ENCODE data around the gene UGT1A8. TPM values are rescaled to one million over a fixed set of nuclear protein-coding genes. Genes with fewer than 3 reads are reported as not detected.

UGT1A8 gene
- total RNA-seq, 2 experiments from 2014 or later = not detected

DNA sequence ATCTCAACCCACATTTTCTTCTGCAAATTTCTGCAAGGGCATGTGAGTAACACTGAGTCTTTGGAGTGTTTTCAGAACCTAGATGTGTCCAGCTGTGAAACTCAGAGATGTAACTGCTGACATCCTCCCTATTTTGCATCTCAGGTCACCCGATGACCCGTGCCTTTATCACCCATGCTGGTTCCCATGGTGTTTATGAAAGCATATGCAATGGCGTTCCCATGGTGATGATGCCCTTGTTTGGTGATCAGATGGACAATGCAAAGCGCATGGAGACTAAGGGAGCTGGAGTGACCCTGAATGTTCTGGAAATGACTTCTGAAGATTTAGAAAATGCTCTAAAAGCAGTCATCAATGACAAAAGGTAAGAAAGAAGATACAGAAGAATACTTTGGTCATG, 150.6 kb downstream of the UGT1A8 start:
- Histone ChIP-seq H3K9me3 (ENCODE audit: control insufficient read depth in 1 of 2, insufficient read depth in 1 of 2, low read length in 2 of 2) (peaks cover 0 to 5% of the 10 kb centered on the region in 2 experiments), H3K4me1 (ENCODE audit: insufficient read depth, low read length) (no peaks in the 10 kb centered on the region), H3K36me3 (ENCODE audit: insufficient read depth, low read length) (no peaks in the 10 kb centered on the region), H3K27ac (ENCODE audit: low read depth in 1 of 2, low read length in 2 of 2) (no peak overlapping the region), H3K27me3 (ENCODE audit: control insufficient read depth in 1 of 2, insufficient read depth in 2 of 2, low read length in 2 of 2) (peaks cover 3 to 6% of the 10 kb centered on the region in 2 experiments), H3K4me3 (ENCODE audit: low read length) (no peak overlapping the region)
- H3K36me3 Mint-ChIP-seq (ENCODE audit: low read depth) = no peaks in the 10 kb centered on the region
- POLR2A ChIA-PET = no interaction called here
- no peaks in the 10 kb centered on the region for H3K4me1 Mint-ChIP-seq (ENCODE audit: low read depth)
- H3K27ac Mint-ChIP-seq = no peak overlapping the region
- intact Hi-C loops (cut with DNase I, micrococcal nuclease) = no loop called here
- no peak overlapping the region for H3K4me3 Mint-ChIP-seq
- ATAC-seq (ENCODE audit: poor library complexity) = no peak
- CTCF ChIA-PET = no interaction called here
- TF ChIP-seq, protein P1, sequence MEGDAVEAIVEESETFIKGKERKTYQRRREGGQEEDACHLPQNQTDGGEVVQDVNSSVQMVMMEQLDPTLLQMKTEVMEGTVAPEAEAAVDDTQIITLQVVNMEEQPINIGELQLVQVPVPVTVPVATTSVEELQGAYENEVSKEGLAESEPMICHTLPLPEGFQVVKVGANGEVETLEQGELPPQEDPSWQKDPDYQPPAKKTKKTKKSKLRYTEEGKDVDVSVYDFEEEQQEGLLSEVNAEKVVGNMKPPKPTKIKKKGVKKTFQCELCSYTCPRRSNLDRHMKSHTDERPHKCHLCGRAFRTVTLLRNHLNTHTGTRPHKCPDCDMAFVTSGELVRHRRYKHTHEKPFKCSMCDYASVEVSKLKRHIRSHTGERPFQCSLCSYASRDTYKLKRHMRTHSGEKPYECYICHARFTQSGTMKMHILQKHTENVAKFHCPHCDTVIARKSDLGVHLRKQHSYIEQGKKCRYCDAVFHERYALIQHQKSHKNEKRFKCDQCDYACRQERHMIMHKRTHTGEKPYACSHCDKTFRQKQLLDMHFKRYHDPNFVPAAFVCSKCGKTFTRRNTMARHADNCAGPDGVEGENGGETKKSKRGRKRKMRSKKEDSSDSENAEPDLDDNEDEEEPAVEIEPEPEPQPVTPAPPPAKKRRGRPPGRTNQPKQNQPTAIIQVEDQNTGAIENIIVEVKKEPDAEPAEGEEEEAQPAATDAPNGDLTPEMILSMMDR (IDR thresholded peaks at IDR 0.05) = no peak
- H3K27me3 Mint-ChIP-seq = peaks cover 51% of the 10 kb centered on the region
- DNase-seq = no peak
- no peaks in the 10 kb centered on the region for H3K9me3 Mint-ChIP-seq

DNA sequence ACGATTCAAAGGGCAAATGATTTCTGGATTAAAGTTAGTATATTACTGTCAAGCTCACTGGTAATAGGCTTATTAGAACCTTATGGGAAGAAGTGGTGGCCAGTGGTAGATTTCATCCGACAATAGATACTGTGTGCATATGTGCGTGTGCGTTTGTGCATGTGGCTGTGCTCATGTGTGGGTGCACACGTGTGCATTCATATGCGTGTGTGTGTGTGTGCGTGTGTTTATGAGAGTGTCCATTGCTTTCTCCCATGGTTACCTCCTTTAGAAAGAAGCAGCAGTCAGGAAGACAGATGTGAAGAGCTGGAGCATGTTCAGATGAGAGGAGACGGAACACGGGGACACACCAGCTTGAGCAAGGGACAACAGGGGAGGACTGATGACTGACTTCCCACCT, 151.8 kb downstream of the UGT1A8 start:
- intact Hi-C loops (cut with DNase I, micrococcal nuclease) = no loop called here
- Histone ChIP-seq H3K27ac (ENCODE audit: low read depth in 1 of 2, low read length in 2 of 2) (no peak overlapping the region), H3K27me3 (ENCODE audit: control insufficient read depth in 1 of 2, insufficient read depth in 2 of 2, low read length in 2 of 2) (peaks cover 3 to 6% of the 10 kb centered on the region in 2 experiments), H3K9me3 (ENCODE audit: control insufficient read depth in 1 of 2, insufficient read depth in 1 of 2, low read length in 2 of 2) (peaks cover 0 to 5% of the 10 kb centered on the region in 2 experiments), H3K4me1 (ENCODE audit: insufficient read depth, low read length) (no peaks in the 10 kb centered on the region), H3K4me3 (ENCODE audit: low read length) (no peak overlapping the region), H3K36me3 (ENCODE audit: insufficient read depth, low read length) (no peaks in the 10 kb centered on the region)
- Mint-ChIP-seq H3K9me3 (no peaks in the 10 kb centered on the region), H3K27ac (no peak overlapping the region), H3K36me3 (ENCODE audit: low read depth) (no peaks in the 10 kb centered on the region), H3K27me3 (peaks cover 42% of the 10 kb centered on the region), H3K4me3 (no peak overlapping the region), H3K4me1 (ENCODE audit: low read depth) (no peaks in the 10 kb centered on the region)
- DNase-seq (no peak), ATAC-seq (ENCODE audit: poor library complexity) (no peak)
- TF ChIP-seq, protein P1 (IDR thresholded peaks at IDR 0.05) = no peak
- CTCF ChIA-PET = interaction anchor here (0.5 kb wide), 1 partner anchor 191 kb away, joined by 3 read pairs; no protein-coding TSS in a partner anchor
- POLR2A ChIA-PET = no interaction called here

DNA sequence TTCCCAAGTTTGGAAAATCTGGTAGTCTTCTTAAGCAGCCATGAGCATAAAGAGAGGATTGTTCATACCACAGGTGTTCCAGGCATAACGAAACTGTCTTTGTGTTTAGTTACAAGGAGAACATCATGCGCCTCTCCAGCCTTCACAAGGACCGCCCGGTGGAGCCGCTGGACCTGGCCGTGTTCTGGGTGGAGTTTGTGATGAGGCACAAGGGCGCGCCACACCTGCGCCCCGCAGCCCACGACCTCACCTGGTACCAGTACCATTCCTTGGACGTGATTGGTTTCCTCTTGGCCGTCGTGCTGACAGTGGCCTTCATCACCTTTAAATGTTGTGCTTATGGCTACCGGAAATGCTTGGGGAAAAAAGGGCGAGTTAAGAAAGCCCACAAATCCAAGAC, 154.7 kb downstream of the UGT1A8 start:
- DNase-seq = no peak
- H3K27ac ChIP-seq (ENCODE audit: low read depth in 1 of 2, low read length in 2 of 2) = no peak overlapping the region
- Mint-ChIP-seq H3K4me3 (no peak overlapping the region), H3K27me3 (peaks cover 35% of the 10 kb centered on the region), H3K4me1 (ENCODE audit: low read depth) (no peaks in the 10 kb centered on the region), H3K36me3 (ENCODE audit: low read depth) (no peaks in the 10 kb centered on the region), H3K9me3 (peaks cover 7% of the 10 kb centered on the region), H3K27ac (no peak overlapping the region)
- H3K36me3 ChIP-seq (ENCODE audit: insufficient read depth, low read length) = no peaks in the 10 kb centered on the region
- POLR2A ChIA-PET = no interaction called here
- peaks cover 3 to 6% of the 10 kb centered on the region in 2 experiments for H3K27me3 ChIP-seq (ENCODE audit: control insufficient read depth in 1 of 2, insufficient read depth in 2 of 2, low read length in 2 of 2)
- TF ChIP-seq, protein P1 (IDR thresholded peaks at IDR 0.05) = no peak
- no peak overlapping the region for H3K4me3 ChIP-seq (ENCODE audit: low read length)
- no peak for ATAC-seq (ENCODE audit: poor library complexity)
- intact Hi-C loops (cut with DNase I, micrococcal nuclease) = no loop called here
- H3K4me1 ChIP-seq (ENCODE audit: insufficient read depth, low read length) = no peaks in the 10 kb centered on the region
- CTCF ChIA-PET = no interaction called here
- H3K9me3 ChIP-seq (ENCODE audit: control insufficient read depth in 1 of 2, insufficient read depth in 1 of 2, low read length in 2 of 2) = peaks cover 0 to 15% of the 10 kb centered on the region in 2 experiments
